ENCODE results near the gene AUP1. TPM values are rescaled to one million over a fixed set of nuclear protein-coding genes. Genes with fewer than 3 reads are reported as not detected.

The AUP1 gene
- total RNA-seq, 1 donor from 2014 or later = 117 TPM

DNA sequence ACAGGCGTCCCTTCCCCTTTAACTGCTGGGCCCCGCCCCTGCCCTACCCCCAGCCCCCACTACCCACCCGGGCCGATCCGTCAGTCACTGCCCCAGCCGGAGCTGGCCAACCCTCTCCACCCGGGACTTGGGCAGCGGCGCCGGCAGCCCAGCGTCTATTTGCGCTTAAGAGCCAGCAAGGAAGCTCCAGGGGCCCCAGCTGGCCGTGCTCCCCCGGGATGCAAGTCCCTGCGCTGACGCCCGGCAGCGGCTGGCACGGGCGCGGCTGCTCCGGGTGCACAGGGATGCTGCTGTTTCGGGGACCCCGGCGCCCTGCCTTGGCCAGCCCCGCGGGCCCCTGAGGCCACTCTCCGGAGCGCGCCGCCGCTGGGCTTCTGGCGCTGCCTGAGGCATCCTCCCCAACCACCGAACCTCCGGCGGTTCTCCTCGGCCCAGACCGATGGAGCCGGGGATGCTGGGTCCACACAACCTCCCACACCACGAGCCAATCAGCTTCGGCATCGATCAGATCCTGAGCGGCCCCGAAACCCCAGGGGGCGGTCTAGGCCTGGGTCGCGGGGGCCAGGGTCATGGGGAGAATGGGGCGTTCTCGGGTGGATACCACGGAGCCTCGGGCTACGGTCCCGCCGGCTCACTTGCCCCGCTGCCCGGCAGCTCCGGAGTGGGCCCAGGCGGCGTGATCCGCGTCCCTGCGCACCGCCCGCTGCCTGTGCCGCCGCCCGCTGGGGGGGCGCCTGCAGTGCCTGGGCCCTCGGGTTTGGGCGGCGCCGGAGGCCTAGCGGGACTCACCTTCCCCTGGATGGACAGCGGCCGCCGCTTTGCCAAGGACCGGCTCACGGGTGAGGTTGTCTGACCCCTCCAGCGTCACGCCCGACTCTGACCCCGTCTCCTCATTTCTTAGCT, 14.9 kb downstream of the AUP1 start, which contains the start of gene TLX2:
TLX2 (plus strand) TSS at position 83 of the 903 bp plus-strand sequence; CDS start at position 440, 357 bp downstream.
- Mint-ChIP-seq H3K27ac (ENCODE audit: unreplicated experiment) (no peak within 1 kb of the TSS), H3K27me3 (ENCODE audit: unreplicated experiment) (peaks cover 44% of the 10 kb centered on the region), H3K4me3 (ENCODE audit: unreplicated experiment) (no peak within 1 kb of the TSS), H3K9me3 (ENCODE audit: unreplicated experiment) (peaks cover 5% of the 10 kb centered on the region), H3K36me3 (ENCODE audit: low read depth, unreplicated experiment) (peaks cover 16% of the 10 kb centered on the region), H3K4me1 (ENCODE audit: unreplicated experiment) (peaks cover 23% of the 10 kb centered on the region)
- DNase-seq (ENCODE audit: low spot score) = peak; percentile 26
- TF ChIP-seq, protein P1, sequence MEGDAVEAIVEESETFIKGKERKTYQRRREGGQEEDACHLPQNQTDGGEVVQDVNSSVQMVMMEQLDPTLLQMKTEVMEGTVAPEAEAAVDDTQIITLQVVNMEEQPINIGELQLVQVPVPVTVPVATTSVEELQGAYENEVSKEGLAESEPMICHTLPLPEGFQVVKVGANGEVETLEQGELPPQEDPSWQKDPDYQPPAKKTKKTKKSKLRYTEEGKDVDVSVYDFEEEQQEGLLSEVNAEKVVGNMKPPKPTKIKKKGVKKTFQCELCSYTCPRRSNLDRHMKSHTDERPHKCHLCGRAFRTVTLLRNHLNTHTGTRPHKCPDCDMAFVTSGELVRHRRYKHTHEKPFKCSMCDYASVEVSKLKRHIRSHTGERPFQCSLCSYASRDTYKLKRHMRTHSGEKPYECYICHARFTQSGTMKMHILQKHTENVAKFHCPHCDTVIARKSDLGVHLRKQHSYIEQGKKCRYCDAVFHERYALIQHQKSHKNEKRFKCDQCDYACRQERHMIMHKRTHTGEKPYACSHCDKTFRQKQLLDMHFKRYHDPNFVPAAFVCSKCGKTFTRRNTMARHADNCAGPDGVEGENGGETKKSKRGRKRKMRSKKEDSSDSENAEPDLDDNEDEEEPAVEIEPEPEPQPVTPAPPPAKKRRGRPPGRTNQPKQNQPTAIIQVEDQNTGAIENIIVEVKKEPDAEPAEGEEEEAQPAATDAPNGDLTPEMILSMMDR (IDR thresholded peaks at IDR 0.05; ENCODE audit: unreplicated experiment) = no peak

DNA sequence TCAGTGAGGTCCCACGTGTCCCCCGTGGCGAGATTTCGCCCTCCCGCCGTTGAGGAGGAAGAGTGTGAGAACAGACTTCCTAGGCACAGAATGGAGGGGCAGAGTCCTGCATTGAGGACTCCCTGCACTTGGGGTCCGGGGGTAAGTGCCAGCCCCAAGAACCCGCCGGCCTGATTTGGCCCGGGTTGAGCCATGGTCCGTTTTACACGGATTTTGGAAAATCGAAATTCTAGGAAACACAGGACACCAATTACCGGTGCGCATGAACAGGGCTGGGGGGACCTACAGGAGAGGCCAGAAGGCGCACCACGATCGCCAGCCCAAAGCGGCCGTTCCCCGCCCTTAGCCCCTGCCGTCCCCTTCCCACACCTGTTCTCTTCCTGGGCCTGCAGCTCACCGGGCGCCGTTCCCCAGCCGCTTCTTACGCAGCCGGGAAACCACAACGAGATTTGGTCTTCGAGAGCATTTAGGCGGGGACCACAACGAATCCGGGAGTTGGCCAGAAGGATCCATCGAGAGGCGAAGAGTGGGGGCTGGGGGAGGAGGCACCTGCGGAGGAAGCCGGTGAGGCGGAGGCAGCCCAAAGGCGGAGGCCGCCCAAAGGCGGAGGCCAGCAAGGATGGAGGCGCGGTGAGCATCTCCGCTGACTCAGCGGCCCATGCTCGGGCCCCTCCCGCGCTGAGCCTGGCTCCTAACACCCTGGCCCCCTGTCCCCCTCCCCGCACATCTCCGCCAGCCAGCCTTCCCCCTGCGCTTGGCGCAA, 15.7 kb downstream of the AUP1 start:
- Mint-ChIP-seq H3K4me1 (ENCODE audit: unreplicated experiment) (peaks cover 25% of the 10 kb centered on the region), H3K27ac (ENCODE audit: unreplicated experiment) (no peak overlapping the region), H3K27me3 (ENCODE audit: unreplicated experiment) (peaks cover 37% of the 10 kb centered on the region), H3K36me3 (ENCODE audit: low read depth, unreplicated experiment) (peaks cover 14% of the 10 kb centered on the region), H3K4me3 (ENCODE audit: unreplicated experiment) (no peak overlapping the region), H3K9me3 (ENCODE audit: unreplicated experiment) (peaks cover 5% of the 10 kb centered on the region)
- TF ChIP-seq, protein P1 (IDR thresholded peaks at IDR 0.05; ENCODE audit: unreplicated experiment) = no peak
- no peak for DNase-seq (ENCODE audit: low spot score)

DNA sequence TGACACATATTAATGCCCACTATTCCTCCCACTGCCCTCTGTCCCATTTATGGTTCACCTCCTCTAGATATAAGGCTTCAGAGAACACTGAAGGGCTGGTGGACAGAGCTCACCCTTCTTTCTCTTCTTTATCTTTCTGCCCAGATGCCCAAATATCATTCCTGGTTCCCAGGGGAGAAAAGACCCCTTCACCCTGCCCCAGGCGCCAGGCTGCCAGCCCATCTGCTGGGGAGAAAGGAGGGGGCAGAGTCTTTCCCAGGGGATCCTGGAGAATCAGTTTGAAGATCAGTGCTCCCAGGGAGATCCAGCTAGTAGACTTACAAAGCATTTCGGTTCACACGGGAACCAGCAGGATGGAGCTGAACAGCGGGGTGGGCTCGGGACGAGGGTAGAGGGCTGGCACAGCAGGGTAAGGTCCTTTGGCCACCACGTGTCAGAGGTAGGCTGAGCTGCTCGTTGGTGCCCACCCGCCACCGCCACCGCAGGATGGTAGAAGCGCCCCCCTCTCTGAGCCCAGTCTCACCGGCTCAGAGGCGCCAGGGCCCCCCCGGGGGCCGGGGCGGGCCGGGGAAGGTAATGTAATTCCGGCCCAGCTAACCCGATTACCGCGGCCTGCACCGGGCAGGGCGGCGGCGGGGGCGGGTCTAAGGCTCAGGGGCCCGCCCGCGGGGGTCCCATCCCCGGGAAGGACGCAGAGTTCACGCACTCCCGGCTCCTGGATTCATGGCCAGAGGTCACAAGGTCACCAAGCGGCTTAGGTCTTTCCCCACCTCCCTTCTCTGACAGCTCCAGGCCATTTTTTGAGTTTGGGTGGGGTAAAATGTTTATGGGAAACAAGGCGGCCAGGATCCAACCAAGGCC, 16.5 kb downstream of the AUP1 start:
- H3K27ac Mint-ChIP-seq (ENCODE audit: unreplicated experiment) = no peak overlapping the region
- peaks cover 31% of the 10 kb centered on the region for H3K4me1 Mint-ChIP-seq (ENCODE audit: unreplicated experiment)
- H3K9me3 Mint-ChIP-seq (ENCODE audit: unreplicated experiment) = peaks cover 5% of the 10 kb centered on the region
- peaks cover 11% of the 10 kb centered on the region for H3K36me3 Mint-ChIP-seq (ENCODE audit: low read depth, unreplicated experiment)
- TF ChIP-seq, protein P1 (IDR thresholded peaks at IDR 0.05; ENCODE audit: unreplicated experiment) = no peak
- no peak for DNase-seq (ENCODE audit: low spot score)
- H3K27me3 Mint-ChIP-seq (ENCODE audit: unreplicated experiment) = peaks cover 34% of the 10 kb centered on the region
- peak overlapping the region; percentile 65 for H3K4me3 Mint-ChIP-seq (ENCODE audit: unreplicated experiment)

DNA sequence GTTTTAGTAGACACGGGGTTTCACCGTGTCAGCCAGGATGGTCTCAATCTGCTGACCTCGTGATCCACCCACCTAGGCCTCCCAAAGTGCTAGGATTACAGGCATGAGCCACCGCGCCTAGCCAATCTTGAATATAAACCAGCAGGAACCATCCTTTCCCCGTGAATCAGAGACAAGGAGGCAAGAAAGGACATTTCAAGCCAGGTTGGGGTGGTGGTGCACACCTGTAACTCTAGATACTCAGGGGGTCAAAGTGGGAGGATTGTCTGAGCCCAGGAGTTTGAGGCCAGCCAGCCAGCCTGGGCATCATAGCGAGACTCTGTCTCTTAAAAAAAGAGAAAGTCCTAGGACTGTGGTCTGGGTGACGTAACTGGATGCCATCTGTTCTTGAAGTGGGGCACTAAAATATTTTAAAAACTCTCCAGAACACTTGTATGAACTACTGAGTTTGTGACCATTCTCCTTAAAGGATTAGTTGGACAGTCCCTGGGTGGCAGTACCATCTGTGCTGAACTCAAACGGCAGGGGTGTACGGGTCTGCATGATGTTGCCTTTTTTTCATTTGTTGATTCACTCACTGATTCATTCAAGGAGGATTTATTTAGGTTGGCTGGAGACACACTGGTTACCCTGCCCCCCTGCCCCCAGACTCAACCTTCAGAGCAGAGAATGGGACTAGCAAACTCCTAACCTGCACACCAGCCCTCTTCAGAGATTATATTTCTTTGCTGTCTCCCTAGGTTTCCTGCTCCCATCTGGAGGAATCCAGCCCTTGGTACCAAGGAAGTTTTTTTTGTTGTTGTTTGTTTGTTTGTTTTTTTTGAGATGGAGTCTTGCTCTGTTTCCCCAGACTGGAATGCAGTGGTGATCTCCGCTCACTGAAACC, 18.2 kb downstream of the AUP1 start:
- no peak for DNase-seq (ENCODE audit: low spot score)
- H3K9me3 Mint-ChIP-seq (ENCODE audit: unreplicated experiment) = no peaks in the 10 kb centered on the region
- H3K4me3 Mint-ChIP-seq (ENCODE audit: unreplicated experiment) = no peak overlapping the region

More for the DNA sequence above, 18.2 kb downstream of the AUP1 start:
- Mint-ChIP-seq H3K27me3 (ENCODE audit: unreplicated experiment) (peaks cover 31% of the 10 kb centered on the region), H3K36me3 (ENCODE audit: low read depth, unreplicated experiment) (peaks cover 8% of the 10 kb centered on the region), H3K4me1 (ENCODE audit: unreplicated experiment) (peaks cover 33% of the 10 kb centered on the region), H3K27ac (ENCODE audit: unreplicated experiment) (peak overlapping the region; percentile 43)
- TF ChIP-seq, protein P1 (IDR thresholded peaks at IDR 0.05; ENCODE audit: unreplicated experiment) = no peak
